GM23248 (cell line): ENCODE data around the gene PDCD2. TPM values are rescaled to one million over a fixed set of nuclear protein-coding genes. Genes with fewer than 3 reads are reported as not detected.
A peak's percentile ranks its signal among the peaks of the same experiment; 100 is the strongest.

Source experiments
- DNase-seq: peaks from one replicate; pipeline ENCODE4 v3.0.0-alpha.2; 2015
- H2AFZ ChIP-seq: fragments of 200-600 bp; sonication (generic); 2 replicates; pipeline ENCODE4 v1.6.1; 2016; ENCODE audit warnings: antibody characterized with exemption
- H3F3A ChIP-seq: fragments of 200-600 bp; sonication (generic); 2 replicates; pipeline ENCODE4 v1.6.1; 2016; ENCODE audit warnings: mild to moderate bottlenecking, antibody characterized with exemption, mixed run types; ENCODE audit not compliant: insufficient read depth
- H3K27ac ChIP-seq: fragments of 200-600 bp; sonication (generic); 2 replicates; pipeline ENCODE4 v1.5.1; 2016; ENCODE audit warnings: mild to moderate bottlenecking
- H3K27me3 ChIP-seq: fragments of 200-600 bp; sonication (generic); replicated peaks from 2 replicates; pipeline ENCODE4 v1.6.1; 2016; ENCODE audit warnings: mild to moderate bottlenecking; ENCODE audit not compliant: insufficient read depth
- H3K36me3 ChIP-seq: fragments of 200-600 bp; sonication (generic); 2 replicates; pipeline ENCODE4 v1.6.1; 2016; ENCODE audit warnings: low read depth, mild to moderate bottlenecking
- H3K4me1 ChIP-seq: fragments of 200-600 bp; sonication (generic); 2 replicates; pipeline ENCODE4 v1.6.1; 2016; ENCODE audit warnings: mild to moderate bottlenecking; ENCODE audit not compliant: insufficient read depth
- H3K4me2 ChIP-seq: fragments of 200-600 bp; sonication (generic); one replicate; pipeline ENCODE4 v1.6.1; 2016; ENCODE audit warnings: mild to moderate bottlenecking; ENCODE audit not compliant: unreplicated experiment
- H3K4me3 ChIP-seq: fragments of 200-600 bp; sonication (generic); 2 replicates; pipeline ENCODE4 v1.5.1; 2016; ENCODE audit warnings: mild to moderate bottlenecking
- H3K79me2 ChIP-seq: fragments of 200-600 bp; sonication (generic); 2 replicates; pipeline ENCODE4 v1.6.1; 2016; ENCODE audit warnings: mild to moderate bottlenecking; ENCODE audit not compliant: insufficient read depth
- H3K9ac ChIP-seq: fragments of 200-600 bp; sonication (generic); 2 replicates; pipeline ENCODE4 v1.6.1; 2016; ENCODE audit warnings: mild to moderate bottlenecking
- H3K9me2 ChIP-seq: fragments of 200-600 bp; sonication (generic); 2 replicates; pipeline ENCODE4 v1.6.1; 2016; ENCODE audit warnings: mixed run types, mild to moderate bottlenecking, moderate library complexity; ENCODE audit not compliant: insufficient read depth
- H3K9me3 ChIP-seq: fragments of 200-600 bp; sonication (generic); one replicate; pipeline ENCODE4 v1.6.1; 2017; ENCODE audit warnings: low read depth
- H4K20me1 ChIP-seq: fragments of 200-600 bp; sonication (generic); 2 replicates; pipeline ENCODE4 v1.6.0; 2016; ENCODE audit not compliant: insufficient read depth
- EZH2 ChIP-seq: fragments of 200-600 bp; sonication (generic); IDR thresholded peaks from 2 replicates; pipeline ENCODE4 v1.6.1; 2018; ENCODE audit warnings: antibody characterized with exemption, mild to moderate bottlenecking; ENCODE audit not compliant: insufficient read depth, poor library complexity, severe bottlenecking
- EZH2phosphoT487 ChIP-seq: fragments of 200-600 bp; sonication (generic); IDR thresholded peaks from 2 replicates; pipeline ENCODE4 v1.6.1; 2018; ENCODE audit warnings: antibody characterized with exemption, moderate library complexity, mild to moderate bottlenecking, low read depth; ENCODE audit not compliant: insufficient read depth
- WGBS, 2 experiments: methylation state at CpG; one replicate each; pipeline ENCODE4 v1.1.6; 2015 to 2017; ENCODE audit warnings: low lambda C conversion rate in 2 of 2, low coverage in 1 of 2; ENCODE audit errors: missing lambda C conversion rate in 2 of 2; 5-methylcytosine and 5-hydroxymethylcytosine counted together
- in situ Hi-C: fragments of 300-500 bp; cut with MboI; formaldehyde crosslinking; loops from 2 replicates; pipeline ENCODE4 v1.15.0; 2020
- polyA plus RNA-seq: library from polyadenylated mRNA; unstranded; fragments of >200 nt; fragmentation: Nextera tagmentation; extraction: Ambion mirVana; gene quantifications from 2 replicates; pipeline ENCODE4 v1.2.1, GENCODE V29; 2016
- total RNA-seq: library from RNA; depleted of rRNA; stranded (reverse); fragments of >200 nt; shearing (Covaris generic); gene quantifications from 2 replicates; pipeline ENCODE4 v1.2.3, GENCODE V29; 2014

PDCD2 gene
- total and polyA plus RNA-seq, 2 experiments from 2014 or later = 78.0 to 87.7 TPM

- no peak for TF ChIP-seq EZH2phosphoT487
- TF ChIP-seq EZH2 = no peak
- Histone ChIP-seq H3K4me2 (no peak overlapping the region), H3K4me1 (no peaks in the 10 kb centered on the region), H3K79me2 (no peaks in the 10 kb centered on the region), H3K36me3 (no peaks in the 10 kb centered on the region), H4K20me1 (no peaks in the 10 kb centered on the region), H3K9me2 (no peaks in the 10 kb centered on the region), H3K4me3 (no peak overlapping the region), H3K27me3 (peaks cover 20% of the 10 kb centered on the region), H3K9me3 (no peaks in the 10 kb centered on the region), H3F3A (no peaks in the 10 kb centered on the region), H2AFZ (no peak overlapping the region), H3K9ac (no peak overlapping the region), H3K27ac (no peak overlapping the region)
- DNase-seq = no peak
- in situ Hi-C loops = no loop called here
- 54 to 56% methylated on average over 6 of the region's 6 CpGs for WGBS, 2 experiments
Measured at GRCh38 chr6:170605574-170606259, 21.3 kb upstream of the PDCD2 start.

DNA sequence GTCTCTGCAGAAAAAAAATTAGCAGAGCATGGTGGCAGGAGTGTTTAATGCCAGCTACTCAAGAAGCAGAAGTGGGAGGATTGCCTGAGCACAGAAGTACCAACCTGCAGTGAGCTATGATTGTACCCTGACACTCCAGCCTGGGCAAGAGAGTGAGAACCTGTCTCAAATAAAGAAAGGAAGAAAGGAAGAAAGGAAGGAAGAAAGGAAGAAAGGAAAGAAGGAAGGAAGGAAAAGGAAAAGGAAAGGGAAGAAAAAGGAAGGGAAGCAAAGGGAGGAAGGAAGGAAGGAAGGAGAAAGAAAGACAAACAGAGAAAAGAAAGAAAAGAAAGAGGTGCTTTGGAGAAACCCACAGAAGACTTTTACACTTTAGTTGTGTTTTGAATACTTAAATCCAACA, 12.8 kb upstream of the PDCD2 start:
- H3K4me1 ChIP-seq = no peaks in the 10 kb centered on the region
- DNase-seq = no peak
- H3K79me2 ChIP-seq = no peaks in the 10 kb centered on the region
- H4K20me1 ChIP-seq = no peaks in the 10 kb centered on the region
- in situ Hi-C loops = no loop called here
- no peak overlapping the region for H3K27ac ChIP-seq
- TF ChIP-seq EZH2 (no peak), EZH2phosphoT487 (no peak)
- H3F3A ChIP-seq = no peaks in the 10 kb centered on the region
- H3K4me3 ChIP-seq = no peak overlapping the region
- H3K9me3 ChIP-seq = no peaks in the 10 kb centered on the region
- H2AFZ ChIP-seq = no peak overlapping the region
- no peaks in the 10 kb centered on the region for H3K36me3 ChIP-seq
- H3K9me2 ChIP-seq = no peaks in the 10 kb centered on the region
- H3K27me3 ChIP-seq = peaks cover 8% of the 10 kb centered on the region; the same call in 1 of the 2 replicates
- no peak overlapping the region for H3K4me2 ChIP-seq
- H3K9ac ChIP-seq = no peak overlapping the region

DNA sequence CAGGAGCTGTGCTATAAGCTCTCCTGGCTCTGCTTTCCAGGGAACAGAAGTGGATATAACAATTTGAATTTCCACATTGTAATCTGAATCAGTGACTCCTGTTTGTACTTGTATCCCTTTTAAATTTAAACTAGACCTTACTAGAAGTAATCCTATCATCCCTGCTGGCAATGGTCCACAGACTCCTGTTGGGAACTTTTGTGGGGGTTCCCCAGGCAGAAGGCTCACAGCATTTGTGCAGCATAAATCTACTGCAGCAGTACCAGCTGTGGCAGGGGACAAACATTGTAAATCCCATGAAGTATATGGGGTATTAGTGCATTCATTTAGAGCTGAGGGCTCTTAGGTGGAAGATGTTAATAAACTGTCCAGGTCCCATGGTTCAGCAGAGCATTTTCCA, 12.0 kb upstream of the PDCD2 start:
- TF ChIP-seq EZH2 (no peak), EZH2phosphoT487 (no peak)
- in situ Hi-C loops = no loop called here

DNA sequence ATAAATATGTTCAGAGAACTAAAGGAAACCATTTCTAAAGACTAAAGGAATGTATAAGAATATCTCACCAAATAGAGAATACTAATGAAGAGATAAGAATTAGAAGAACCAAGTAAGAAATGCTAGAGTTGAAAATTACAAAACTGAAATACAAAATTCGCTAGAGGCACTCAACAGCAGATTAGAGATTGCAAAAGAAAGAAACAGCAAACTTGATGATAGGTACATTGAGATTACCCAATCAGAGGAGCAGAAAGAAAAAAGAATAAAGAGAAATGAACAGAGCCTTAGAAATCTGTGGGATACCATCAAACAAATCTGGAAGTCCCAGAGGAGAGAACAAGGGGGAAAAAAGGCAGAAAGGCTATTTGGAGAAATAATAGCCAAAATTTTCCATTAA, 6.3 kb upstream of the PDCD2 start:
- DNase-seq = no peak
- no peaks in the 10 kb centered on the region for H3K9me2 ChIP-seq
- H3K27ac ChIP-seq = no peak overlapping the region
- TF ChIP-seq EZH2 = no peak
- TF ChIP-seq EZH2phosphoT487 = no peak
- no peak overlapping the region for H3K9ac ChIP-seq
- H3K9me3 ChIP-seq = no peaks in the 10 kb centered on the region
- no peak overlapping the region for H3K4me2 ChIP-seq
- H3F3A ChIP-seq = no peaks in the 10 kb centered on the region
- no peaks in the 10 kb centered on the region for H4K20me1 ChIP-seq
- WGBS, 2 experiments = 23 to 35% methylated on average over 1 of the region's 1 CpG
- no peaks in the 10 kb centered on the region for H3K4me1 ChIP-seq
- no peaks in the 10 kb centered on the region for H3K27me3 ChIP-seq
- H3K79me2 ChIP-seq = peaks cover 1% of the 10 kb centered on the region; the same call in 1 of the 2 replicates
- no peaks in the 10 kb centered on the region for H3K36me3 ChIP-seq
- H3K4me3 ChIP-seq = no peak overlapping the region
- in situ Hi-C loops = no loop called here
- no peak overlapping the region for H2AFZ ChIP-seq

More for the DNA sequence above, 12.0 kb upstream of the PDCD2 start:
- Histone ChIP-seq H3K9me2 (no peaks in the 10 kb centered on the region), H3K4me2 (no peak overlapping the region), H3K79me2 (no peaks in the 10 kb centered on the region), H3K4me3 (no peak overlapping the region), H3K27ac (no peak overlapping the region), H3K27me3 (peaks cover under 1% of the 10 kb centered on the region; the same call in 1 of the 2 replicates), H3F3A (no peaks in the 10 kb centered on the region), H3K4me1 (no peaks in the 10 kb centered on the region), H3K9me3 (no peaks in the 10 kb centered on the region), H4K20me1 (no peaks in the 10 kb centered on the region), H3K36me3 (no peaks in the 10 kb centered on the region), H3K9ac (no peak overlapping the region), H2AFZ (no peak overlapping the region)
- DNase-seq = no peak

GRCh38 chr6:170584954-170585498, 589 bp upstream of the PDCD2 start:
- Histone ChIP-seq H3K9me3 (no peaks in the 10 kb centered on the region), H3F3A (peaks cover 29% of the 10 kb centered on the region), H3K4me3 (peak overlapping the region; percentile 99), H3K9me2 (no peaks in the 10 kb centered on the region), H3K79me2 (peaks cover 44% of the 10 kb centered on the region), H3K36me3 (peaks cover 20% of the 10 kb centered on the region), H3K9ac (peak overlapping the region; percentile 91), H2AFZ (peak overlapping the region; percentile 100), H3K4me1 (peaks cover 15% of the 10 kb centered on the region), H4K20me1 (no peaks in the 10 kb centered on the region), H3K4me2 (peak overlapping the region; percentile 99), H3K27ac (peak overlapping the region; percentile 69), H3K27me3 (no peaks in the 10 kb centered on the region)
- in situ Hi-C loops = no loop called here
- TF ChIP-seq EZH2 (no peak), EZH2phosphoT487 (no peak)
- DNase-seq = no peak
- WGBS, 2 experiments = 0 to 5% methylated on average over 6 of the region's 6 CpGs
